GM19328 (cell line): ENCODE data around the gene SSTR5.
"Not testable (repeated sequence)": the region's sequence is repeated elsewhere in the genome, so short reads cannot be mapped to it uniquely, and the experiment has no call there.

Source experiments
- ATAC-seq: cut with Tn5 transposase; IDR thresholded peaks from one replicate; pipeline ENCODE4 v1.9.1; 2021; ENCODE audit warnings: mild to moderate bottlenecking, moderate library complexity; ENCODE audit not compliant: unreplicated experiment

The SSTR5 gene

DNA sequence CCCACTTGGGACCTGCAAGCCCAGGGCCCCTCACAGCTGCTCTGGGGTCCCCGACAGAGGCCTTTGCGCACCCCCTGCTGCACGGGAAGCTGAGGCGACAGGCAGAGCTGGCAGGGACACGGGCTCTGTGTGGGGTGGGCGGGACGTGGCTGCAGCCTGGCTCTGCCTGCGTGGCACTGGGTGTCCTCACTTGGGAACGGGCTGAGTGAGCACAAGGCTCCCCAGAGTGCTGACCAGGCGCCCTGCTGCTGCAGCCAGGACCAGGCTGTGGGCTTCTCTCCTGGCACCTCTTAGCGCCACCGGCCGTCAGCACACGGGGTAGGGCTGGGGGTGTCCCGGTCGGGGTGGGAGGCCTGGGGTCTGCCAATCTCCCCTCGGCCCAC lies 16.9 kb downstream of the SSTR5 start:
- no peak for ATAC-seq

DNA sequence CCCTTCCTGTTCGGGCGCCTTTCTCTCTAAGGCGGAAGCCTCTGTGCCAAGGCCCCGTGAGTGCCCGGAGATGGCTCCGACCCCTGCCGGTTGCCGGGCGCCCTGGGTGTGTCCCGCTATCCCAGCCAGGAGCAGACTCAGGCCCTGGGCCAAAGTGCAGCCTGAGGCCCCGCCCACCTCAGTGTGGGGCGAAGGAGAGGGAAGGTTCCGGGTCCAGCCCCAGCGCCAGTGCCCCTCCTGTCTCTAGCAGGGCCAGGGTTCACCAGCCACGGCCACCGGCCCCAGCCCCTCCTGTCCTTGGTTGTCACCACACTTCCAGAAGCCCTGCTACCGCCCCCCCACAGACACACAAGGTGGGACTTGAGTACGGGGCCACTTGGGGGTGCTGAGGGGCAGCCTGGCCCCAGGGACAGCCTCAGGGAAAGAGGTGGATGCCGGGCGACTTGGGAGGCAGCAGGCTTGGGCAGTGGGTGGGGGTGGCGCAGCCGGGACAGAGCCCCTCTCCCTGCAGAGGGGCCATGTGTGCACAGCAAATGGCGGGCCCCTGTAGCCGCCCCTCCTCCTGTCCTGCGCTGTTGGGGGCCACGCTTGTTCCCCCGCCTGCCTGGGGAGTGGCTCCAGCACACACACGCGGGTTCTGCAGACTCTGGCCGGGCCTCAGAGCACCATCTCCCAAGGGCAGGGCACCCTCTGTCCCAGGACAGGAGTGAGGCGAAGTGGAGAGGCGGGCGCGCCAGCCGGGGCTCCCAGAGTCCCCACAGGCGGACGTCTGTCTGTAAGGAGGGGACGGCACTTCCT lies 17.5 kb downstream of the SSTR5 start:
- ATAC-seq: no peak

DNA sequence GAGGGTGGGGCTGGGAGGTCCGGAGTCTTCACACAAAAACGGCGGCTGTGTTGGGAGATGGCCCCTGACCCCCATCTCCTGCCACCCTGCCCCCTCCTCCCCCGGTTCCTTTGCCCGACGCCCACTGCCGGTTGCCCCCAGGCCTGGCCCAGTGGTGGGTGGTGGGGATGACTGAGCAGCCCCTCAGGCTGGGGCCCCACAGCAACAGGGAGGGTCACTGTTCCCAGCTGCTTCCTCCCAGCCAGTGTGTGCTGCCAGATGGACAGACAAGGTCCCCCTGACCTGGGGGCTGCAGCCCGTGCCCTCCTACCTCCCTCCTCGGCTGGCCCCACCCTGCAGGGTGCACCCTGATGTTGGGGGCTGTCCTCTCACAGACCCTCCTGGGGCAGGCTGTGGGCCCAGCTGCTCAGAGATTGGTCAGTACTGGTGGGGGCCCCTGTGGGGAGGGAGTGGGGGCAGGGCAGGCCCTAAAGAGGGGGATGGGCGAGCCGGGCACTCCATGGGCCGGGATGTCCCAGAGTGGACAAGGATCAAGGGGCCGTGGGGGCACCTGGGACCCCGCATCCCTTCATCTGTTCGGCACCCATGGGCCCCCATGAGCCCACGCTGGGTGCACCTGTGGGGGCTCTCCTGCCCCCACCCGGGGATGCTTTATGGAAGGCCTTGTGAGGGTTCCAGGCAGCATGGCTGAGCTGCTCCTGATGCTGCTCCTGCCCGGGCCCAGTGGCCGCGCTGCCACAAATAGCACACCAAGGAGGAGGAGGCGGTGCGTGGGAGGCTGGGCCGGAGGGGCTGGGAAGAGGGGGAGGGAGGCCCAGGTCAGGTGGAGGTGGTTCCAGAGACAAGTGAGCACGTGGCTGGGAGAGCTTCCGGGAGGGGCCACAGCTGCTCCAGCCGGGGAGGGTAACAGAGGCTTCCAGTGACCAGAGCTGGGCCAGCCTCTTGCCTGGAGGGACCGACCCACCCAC lies 18.4 kb downstream of the SSTR5 start:
- no peak for ATAC-seq

- no peak for ATAC-seq
Observed at GRCh38 chr16:1091992-1092552, 19.5 kb downstream of the SSTR5 start.

GRCh38 chr16:1092685-1093283 lies 20.2 kb downstream of the SSTR5 start:
- not testable (repeated sequence) for ATAC-seq

- no peak for ATAC-seq
Observed at GRCh38 chr16:1093284-1094123, 21.0 kb downstream of the SSTR5 start.

DNA sequence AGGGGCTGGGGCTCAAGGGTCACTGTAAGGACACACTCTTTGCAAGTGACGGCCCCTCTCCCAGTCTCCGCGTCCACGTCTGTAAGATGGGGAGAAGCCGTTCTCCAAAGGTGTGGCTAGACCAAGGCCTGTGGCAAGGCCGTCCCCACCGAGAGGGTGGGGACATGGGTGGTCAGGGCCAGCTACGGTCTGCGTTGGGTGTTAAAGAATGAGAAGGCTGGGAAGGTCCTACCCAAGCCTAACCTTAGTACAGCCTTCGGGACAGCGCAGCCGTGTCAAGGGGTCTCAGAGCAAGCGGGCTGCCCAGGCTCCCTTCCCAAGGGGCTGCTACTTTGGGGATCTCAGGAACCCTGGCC lies 21.6 kb downstream of the SSTR5 start:
- ATAC-seq: no peak

DNA sequence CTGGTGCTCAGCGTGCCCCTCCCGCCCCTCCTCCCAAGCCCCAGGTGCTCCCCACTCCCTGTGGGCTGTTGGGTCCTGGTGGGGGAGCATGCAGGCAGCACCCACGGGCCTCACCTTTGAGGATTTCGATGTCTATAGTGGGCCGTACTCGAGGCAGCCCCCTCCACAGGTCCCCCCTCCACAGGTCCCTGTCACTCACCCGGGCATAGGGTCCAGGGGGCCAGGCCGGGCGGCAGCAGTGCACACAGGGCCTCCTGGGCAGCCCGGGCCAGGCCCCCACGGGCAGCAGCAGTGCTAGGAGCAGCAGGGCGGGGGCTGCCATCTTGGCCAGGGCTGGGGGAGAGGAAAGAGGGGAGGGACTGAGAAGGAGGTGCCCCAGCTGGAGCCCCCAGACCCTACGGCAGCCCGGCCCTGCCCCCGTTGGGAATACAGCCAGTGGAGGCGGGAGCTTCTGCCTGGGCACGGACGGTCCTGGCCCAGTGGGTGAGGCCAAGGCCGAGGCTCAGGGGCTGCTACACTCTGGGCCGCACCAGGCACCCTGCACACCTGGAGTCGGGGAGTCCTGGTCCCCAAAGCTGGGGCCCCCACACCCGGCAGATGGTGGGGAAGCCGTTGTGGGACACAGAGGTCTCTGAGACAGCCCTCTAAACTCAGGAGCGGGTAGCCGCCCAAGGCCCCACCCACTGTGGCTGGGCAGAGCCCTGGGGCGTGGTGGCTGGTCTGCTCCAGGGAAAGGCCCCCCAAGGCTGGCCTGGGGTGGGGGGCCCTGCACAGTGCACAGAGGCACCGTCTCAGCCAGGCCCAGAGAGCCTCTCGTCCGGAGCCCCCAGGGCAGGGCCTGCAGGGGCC lies 22.3 kb downstream of the SSTR5 start:
- ATAC-seq: no peak

GRCh38 chr16:1095450-1096168 lies 23.1 kb downstream of the SSTR5 start:
- no peak for ATAC-seq

DNA sequence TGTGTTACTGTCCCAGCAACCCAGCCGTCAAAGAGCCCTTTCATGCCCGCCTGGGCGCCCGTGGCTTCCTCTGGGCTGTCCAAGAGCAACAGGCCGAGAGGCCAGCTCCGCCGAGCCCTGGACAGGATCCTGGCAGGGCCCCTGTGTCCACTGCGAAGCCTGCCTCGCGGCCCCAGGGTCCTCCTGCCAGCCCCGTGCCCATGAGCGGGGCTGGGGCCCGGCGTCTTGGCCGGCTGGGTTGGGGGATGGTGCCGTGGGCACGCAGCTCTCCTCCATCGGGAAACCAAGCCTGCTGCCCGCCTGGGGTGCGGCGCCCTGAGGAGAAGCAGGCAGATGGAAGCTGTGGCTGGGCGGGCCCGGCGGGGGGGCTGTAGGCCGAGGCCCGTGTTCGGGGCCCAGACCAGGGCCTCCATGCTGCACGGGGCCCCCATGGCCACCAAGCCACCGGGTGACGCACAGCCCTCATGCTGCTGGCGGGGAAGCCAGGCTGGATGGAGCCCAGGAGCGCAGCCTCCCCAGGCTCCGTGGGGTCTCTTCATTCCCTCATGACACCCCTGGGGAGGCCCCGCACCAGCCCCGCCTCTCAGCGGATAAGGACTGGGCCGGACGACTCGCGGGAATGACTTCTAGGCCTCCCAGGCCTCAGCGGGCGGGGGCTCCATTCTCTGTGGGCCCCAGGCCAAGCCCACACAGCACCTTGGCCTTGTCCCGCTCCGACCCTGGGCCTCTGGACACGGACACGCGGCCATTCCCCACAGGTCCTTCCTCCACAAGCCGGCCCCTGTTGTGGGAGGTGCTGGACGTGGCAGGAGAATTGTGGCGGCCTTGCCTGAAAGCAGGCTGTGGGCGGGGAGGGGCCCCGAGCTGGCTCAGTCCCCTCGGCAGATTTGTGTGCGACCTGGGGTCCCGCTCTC lies 23.9 kb downstream of the SSTR5 start, which contains the start of gene C1QTNF8:
Gene C1QTNF8, minus strand, starts transcription at position 76 of the 914 bp plus-strand sequence. CDS start 1,322 bp downstream, outside the sequence.
- no peak for ATAC-seq

- no peak for ATAC-seq
Observed at GRCh38 chr16:1097156-1097555, 24.6 kb downstream of the SSTR5 start.

GRCh38 chr16:1097800-1098199 lies 25.3 kb downstream of the SSTR5 start:
- no peak for ATAC-seq

DNA sequence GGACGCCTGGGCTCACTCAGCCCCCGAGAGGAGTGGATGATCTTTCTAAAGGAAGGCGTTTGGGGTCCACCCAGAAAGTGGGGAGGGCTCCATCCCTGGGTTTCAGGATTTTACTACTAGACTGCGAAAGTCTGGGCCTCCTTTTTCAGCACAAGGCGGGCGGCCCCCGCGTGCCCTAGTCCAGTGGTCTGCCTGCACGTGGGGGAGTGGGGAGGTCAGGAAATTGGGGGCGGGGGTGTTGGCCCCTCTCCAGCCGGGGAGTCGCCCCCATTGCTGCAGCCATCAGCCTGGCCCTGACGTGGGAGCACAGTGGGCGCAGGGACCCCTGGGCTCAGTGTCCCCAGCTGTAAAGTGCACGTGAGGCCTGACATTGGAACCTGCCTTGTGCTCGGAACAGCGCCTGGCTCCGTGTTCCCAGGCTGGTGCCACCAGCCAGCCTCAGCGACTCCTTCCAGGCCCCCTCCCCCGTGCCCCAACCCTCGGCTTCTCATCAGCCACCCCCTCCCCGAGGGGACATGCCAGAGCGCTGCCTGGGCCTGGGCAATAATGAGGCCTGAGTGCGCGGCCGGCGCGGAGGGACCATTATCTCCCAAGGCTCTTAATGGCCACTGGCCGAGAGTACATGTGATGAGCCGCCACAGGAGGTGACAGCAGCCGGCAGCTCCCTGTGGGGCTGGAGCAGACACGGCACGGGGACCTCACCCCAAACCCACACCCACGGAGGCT lies 25.9 kb downstream of the SSTR5 start:
- no peak for ATAC-seq

DNA sequence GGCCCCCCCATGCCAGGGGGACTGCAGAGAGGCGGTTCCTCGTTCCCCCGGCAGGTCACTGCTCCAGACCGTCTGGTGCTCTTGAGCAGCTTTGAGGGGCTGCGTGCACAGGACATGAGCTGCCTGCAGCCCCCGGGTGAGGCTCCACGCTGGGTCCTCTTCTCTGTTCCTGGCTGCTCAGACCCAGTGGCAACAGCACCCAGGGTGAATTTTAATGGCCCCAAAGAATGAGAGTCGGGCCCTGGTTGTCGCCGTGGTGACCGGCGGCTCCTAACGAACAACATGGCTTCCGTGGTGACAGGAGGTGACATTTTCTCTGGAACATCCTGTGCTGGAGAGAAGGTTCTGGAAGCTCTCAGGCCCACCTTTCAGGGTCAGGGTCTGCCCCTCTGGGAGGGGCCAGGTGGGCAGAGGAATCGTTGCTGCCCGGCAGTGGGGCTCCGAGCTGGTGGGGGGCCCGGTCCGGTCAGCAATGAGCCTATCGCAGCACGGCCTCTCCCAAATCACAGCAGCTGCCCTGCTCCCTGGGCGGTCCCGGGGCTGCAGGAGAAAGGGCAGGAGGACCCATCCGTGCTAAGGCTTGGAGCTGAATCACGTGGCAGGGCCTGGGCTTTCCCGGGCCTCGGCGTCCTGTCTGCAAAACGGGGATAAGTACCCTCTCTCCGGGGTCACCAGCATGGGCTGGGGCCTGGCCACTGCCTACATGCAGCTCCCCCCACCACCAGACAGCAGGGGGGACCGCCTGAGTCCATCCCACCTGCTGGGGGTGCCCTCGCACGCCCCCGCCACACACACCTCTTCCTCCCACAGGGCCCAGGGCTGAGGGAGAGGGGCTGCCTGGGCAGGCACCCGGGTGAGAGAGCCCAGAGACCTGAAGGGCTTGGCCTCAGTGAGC lies 26.9 kb downstream of the SSTR5 start:
- no peak for ATAC-seq

DNA sequence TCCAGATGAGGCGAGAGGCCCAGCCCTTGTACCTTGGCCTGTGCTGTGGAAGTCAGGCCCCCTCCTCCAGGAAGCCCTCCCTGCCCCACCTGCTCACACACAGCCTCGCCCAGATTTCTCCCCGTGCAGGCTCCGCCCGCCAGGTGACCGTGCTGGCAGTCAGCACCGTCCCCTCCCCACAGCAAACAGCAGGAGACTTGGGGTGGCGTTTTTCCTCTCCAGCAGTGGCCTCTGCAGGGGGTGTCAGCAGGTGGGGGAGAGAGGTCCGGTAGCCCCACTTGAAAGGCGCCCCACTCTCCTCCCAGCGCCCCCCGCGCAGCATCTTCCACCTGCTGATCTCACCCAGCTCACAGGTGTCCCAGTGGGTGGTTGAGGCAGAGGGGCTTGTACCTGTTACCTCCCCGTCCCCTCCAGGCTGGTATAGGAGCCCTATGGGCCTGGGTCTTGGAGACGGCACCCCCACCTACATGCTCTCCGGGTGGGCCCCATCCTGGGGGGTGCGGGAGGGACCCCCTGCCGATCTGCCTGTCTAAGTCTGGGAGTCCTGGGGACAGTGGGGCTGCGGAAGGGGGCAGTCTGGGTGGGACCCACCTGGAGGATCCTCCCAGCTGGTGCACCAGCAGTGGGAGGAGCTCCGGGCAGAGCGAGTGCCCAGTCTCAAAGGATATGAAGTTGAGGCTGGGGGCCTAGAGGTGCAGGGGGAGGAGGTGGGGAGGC lies 27.7 kb downstream of the SSTR5 start:
- no peak for ATAC-seq
